Measurements from ENCODE around the gene PCDH9.

DNA sequence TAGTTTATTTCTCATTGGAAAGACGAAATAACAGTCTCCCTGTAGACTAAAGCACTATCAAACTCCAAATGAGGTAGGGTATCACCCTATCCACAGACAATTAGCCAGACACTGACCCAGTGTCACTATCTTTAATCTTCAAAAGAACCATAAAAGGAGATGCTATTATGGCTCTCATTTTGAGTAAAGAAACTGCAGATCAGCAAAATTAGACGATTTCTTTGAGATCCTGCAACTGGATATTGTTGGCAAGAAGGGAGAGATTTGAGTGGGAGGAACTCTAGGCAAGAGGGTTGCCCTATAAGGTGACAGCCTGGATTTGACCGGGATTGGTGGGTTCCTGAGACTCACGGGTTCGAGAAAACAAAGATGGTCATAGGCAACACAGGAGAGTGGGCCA, 71.2 kb downstream of the PCDH9 start:
- TF ChIP-seq, protein P1, sequence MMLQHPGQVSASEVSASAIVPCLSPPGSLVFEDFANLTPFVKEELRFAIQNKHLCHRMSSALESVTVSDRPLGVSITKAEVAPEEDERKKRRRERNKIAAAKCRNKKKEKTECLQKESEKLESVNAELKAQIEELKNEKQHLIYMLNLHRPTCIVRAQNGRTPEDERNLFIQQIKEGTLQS (CRISPR knock-in tag; IDR thresholded peaks at IDR 0.05): no peak
- TF ChIP-seq ZNF780A (CRISPR knock-in tag; IDR thresholded peaks at IDR 0.05) (no peak), EZH2 (conservative IDR thresholded peaks at IDR 0.05; ENCODE audit: low read depth, low read length) (no peak), POLR2AphosphoS5 (IDR thresholded peaks at IDR 0.05; ENCODE audit: low read depth, low read length) (no peak), EP300 (IDR thresholded peaks at IDR 0.05; ENCODE audit: low read depth in 2 of 2, low read length in 2 of 2) (no peak), EP300 (CRISPR knock-in tag; IDR thresholded peaks at IDR 0.05; ENCODE audit: borderline replicate concordance) (no peak), ZNF619 (CRISPR knock-in tag; IDR thresholded peaks at IDR 0.05) (no peak), PTBP1 (IDR thresholded peaks at IDR 0.05; ENCODE audit: low read depth, low read length, poor library complexity, severe bottlenecking) (no peak), CTCF (CRISPR knock-in tag; IDR thresholded peaks at IDR 0.05) (no peak), ZNF263 (CRISPR knock-in tag; IDR thresholded peaks at IDR 0.05) (no peak), ZBTB4 (CRISPR knock-in tag; IDR thresholded peaks at IDR 0.05; ENCODE audit: borderline replicate concordance) (no peak), SP2 (CRISPR knock-in tag; IDR thresholded peaks at IDR 0.05) (no peak), ATF4 (CRISPR knock-in tag; IDR thresholded peaks at IDR 0.05) (no peak)
